H1 (cell line): Measurements from ENCODE around the gene MAP3K15. TPM values are rescaled to one million over a fixed set of nuclear protein-coding genes. Genes with fewer than 3 reads are reported as not detected.

Experiments used
- BCL11A ChIP-seq, 2 experiments: IDR thresholded peaks; one replicate each; pipeline ENCODE4 v1.6.1; 2011; ENCODE audit warnings: low read depth in 2 of 2, low read length in 2 of 2, mild to moderate bottlenecking in 2 of 2
- JUN ChIP-seq: IDR thresholded peaks from 2 replicates; pipeline ENCODE4 v1.6.1; 2011; ENCODE audit warnings: low read depth, mild to moderate bottlenecking, improper control_type of control experiment, low read length
- RBBP5 ChIP-seq: IDR thresholded peaks from 2 replicates; pipeline ENCODE4 v1.7.1; 2012; ENCODE audit warnings: low read depth, mild to moderate bottlenecking, inconsistent platforms, low read length, moderate library complexity, borderline replicate concordance
- RXRA ChIP-seq: IDR thresholded peaks from 2 replicates; pipeline ENCODE4 v1.6.1; 2011; ENCODE audit warnings: low read depth, mild to moderate bottlenecking, low read length, moderate library complexity; ENCODE audit not compliant: insufficient read depth
- polyA plus RNA-seq, 7 experiments: library from polyadenylated mRNA; depleted of rRNA in 3 of 7; stranded (reverse) in 5 of 7; unstranded in 2 of 7; fragments of >200 nt in 5 of 7; fragments of 200-250 nt in 2 of 7; gene quantifications; 1 replicate in 5 of 7; 2 replicates in 1 of 7; 4 replicates in 1 of 7; pipeline versions ENCODE4 v1.2.1 to v1.2.3, GENCODE V29; 2011 to 2013; ENCODE audit warnings: missing spikeins in 2 of 7, mixed read lengths in 2 of 7
- total RNA-seq: library from RNA; stranded (reverse); fragmentation: NEBNext Ultra II Directional; extraction: Animal tissue kit (Norgen Biotek cat#: 25700); gene quantifications from 2 replicates; pipeline ENCODE4 v1.2.1, GENCODE V29; 2021

Gene MAP3K15
- total and polyA plus RNA-seq, 2 of the 8 experiments (the other 6 are each of a cell fraction or from before 2014, with no cell fraction given) = 1.8 to 2.4 TPM

- no peak for TF ChIP-seq BCL11A (IDR thresholded peaks at IDR 0.05; ENCODE audit: low read depth in 2 of 2, low read length in 2 of 2)
- no peak for TF ChIP-seq RXRA
- no peak for TF ChIP-seq RBBP5
- no peak for TF ChIP-seq JUN
These were observed 52.4 kb downstream of the MAP3K15 start (continued) for GRCh38 chrX:19462879-19463278.
